ENCODE data around the gene PTGIS.
A peak's percentile ranks its signal among the peaks of the same experiment; 100 is the strongest.

The PTGIS gene

GRCh38 chr20:49559411-49560081 lies 8.4 kb downstream of the PTGIS start:
- no peak for DNase-seq

- no peak for DNase-seq
Observed at GRCh38 chr20:49558826-49559225, 9.1 kb downstream of the PTGIS start.

GRCh38 chr20:49557449-49557848 lies 10.5 kb downstream of the PTGIS start:
- no peak for DNase-seq

- no peak for DNase-seq
Observed at GRCh38 chr20:49556621-49557020, 11.3 kb downstream of the PTGIS start.

GRCh38 chr20:49549801-49550551 lies 18.0 kb downstream of the PTGIS start:
- DNase-seq: no peak

GRCh38 chr20:49548371-49548947 lies 19.5 kb downstream of the PTGIS start:
- no peak for DNase-seq

- DNase-seq: no peak
Observed at GRCh38 chr20:49545572-49545971, 22.4 kb downstream of the PTGIS start.

- no peak for DNase-seq
Observed at GRCh38 chr20:49544535-49544934, 23.4 kb downstream of the PTGIS start.

GRCh38 chr20:49543858-49544437 lies 24.0 kb downstream of the PTGIS start:
- DNase-seq: no peak

GRCh38 chr20:49543071-49543857 lies 24.7 kb downstream of the PTGIS start:
- no peak for DNase-seq

GRCh38 chr20:49542514-49542991 lies 25.4 kb downstream of the PTGIS start:
- DNase-seq: no peak

- DNase-seq: peak; percentile 87
Observed at GRCh38 chr20:49541733-49542513, 26.0 kb downstream of the PTGIS start.

- DNase-seq: no peak
Observed at GRCh38 chr20:49540687-49541435, 27.1 kb downstream of the PTGIS start.

- DNase-seq: no peak
Observed at GRCh38 chr20:49540232-49540620, 27.7 kb downstream of the PTGIS start.

- no peak for DNase-seq
Observed at GRCh38 chr20:49539481-49540231, 28.3 kb downstream of the PTGIS start.

GRCh38 chr20:49538950-49539349 lies 29.0 kb downstream of the PTGIS start:
- no peak for DNase-seq

GRCh38 chr20:49534255-49534712 lies 33.7 kb downstream of the PTGIS start:
- DNase-seq: peak; percentile 91

GRCh38 chr20:49532285-49532946 lies 35.5 kb downstream of the PTGIS start:
- no peak for DNase-seq

GRCh38 chr20:49529470-49529869 lies 38.5 kb downstream of the PTGIS start:
- DNase-seq: no peak

- DNase-seq: no peak
Observed at GRCh38 chr20:49526568-49526967, 41.4 kb downstream of the PTGIS start.

Measured in eye (tissue), 1 donor.